Measurements from ENCODE around the gene SLC25A19.

The SLC25A19 gene

GRCh38 chr17:75266316-75267152 lies 22.7 kb downstream of the SLC25A19 start:
- DNase-seq (ENCODE audit: low read depth) = no peak
- no peak overlapping the region for H3K4me3 ChIP-seq (ENCODE audit: low read depth, low read length)
- TF ChIP-seq, protein P1, sequence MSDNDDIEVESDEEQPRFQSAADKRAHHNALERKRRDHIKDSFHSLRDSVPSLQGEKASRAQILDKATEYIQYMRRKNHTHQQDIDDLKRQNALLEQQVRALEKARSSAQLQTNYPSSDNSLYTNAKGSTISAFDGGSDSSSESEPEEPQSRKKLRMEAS (IDR thresholded peaks at IDR 0.05; ENCODE audit: low read depth, low read length) = no peak
- TF ChIP-seq, protein P2, sequence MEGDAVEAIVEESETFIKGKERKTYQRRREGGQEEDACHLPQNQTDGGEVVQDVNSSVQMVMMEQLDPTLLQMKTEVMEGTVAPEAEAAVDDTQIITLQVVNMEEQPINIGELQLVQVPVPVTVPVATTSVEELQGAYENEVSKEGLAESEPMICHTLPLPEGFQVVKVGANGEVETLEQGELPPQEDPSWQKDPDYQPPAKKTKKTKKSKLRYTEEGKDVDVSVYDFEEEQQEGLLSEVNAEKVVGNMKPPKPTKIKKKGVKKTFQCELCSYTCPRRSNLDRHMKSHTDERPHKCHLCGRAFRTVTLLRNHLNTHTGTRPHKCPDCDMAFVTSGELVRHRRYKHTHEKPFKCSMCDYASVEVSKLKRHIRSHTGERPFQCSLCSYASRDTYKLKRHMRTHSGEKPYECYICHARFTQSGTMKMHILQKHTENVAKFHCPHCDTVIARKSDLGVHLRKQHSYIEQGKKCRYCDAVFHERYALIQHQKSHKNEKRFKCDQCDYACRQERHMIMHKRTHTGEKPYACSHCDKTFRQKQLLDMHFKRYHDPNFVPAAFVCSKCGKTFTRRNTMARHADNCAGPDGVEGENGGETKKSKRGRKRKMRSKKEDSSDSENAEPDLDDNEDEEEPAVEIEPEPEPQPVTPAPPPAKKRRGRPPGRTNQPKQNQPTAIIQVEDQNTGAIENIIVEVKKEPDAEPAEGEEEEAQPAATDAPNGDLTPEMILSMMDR (IDR thresholded peaks at IDR 0.05; ENCODE audit: low read depth, low read length) = no peak
- TF ChIP-seq MYC (IDR thresholded peaks at IDR 0.05; ENCODE audit: low read depth, low read length) (no peak), POLR2A (IDR thresholded peaks at IDR 0.05; ENCODE audit: extremely low read depth, insufficient read length) (no peak)

DNA sequence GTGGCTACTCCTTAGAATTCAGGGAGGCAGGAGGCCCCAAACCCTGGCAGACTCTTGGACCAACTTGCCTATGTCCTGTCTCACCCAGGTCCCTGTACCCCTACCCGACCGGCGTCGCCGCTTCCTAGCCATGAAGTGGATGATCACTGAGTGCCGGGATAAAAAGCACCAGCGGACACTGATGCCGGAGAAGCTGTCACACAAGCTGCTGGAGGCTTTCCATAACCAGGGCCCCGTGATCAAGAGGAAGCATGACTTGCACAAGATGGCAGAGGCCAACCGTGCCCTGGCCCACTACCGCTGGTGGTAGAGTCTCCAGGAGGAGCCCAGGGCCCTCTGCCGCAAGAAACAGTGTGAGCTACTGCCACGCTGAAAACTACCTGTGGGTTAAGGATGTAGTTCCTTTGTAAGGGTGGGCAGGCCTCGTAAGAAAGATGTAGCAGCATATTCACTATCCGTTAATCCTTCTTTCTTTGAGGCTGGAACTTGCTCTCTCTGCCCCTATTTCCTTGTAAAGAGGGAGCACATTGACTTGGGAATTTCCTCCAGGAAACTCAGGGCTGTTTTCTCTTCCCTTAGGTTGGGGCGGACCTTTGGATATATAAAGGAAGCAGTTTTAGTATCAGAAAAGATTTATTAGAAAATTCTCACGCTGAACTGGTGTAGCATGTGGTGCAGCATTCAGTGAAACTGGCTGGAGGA lies 23.5 kb downstream of the SLC25A19 start:
- H3K4me3 ChIP-seq (ENCODE audit: low read depth, low read length) = no peak overlapping the region
- TF ChIP-seq, protein P1 (IDR thresholded peaks at IDR 0.05; ENCODE audit: low read depth, low read length) = no peak
- TF ChIP-seq POLR2A (IDR thresholded peaks at IDR 0.05; ENCODE audit: extremely low read depth, insufficient read length) (no peak), MYC (IDR thresholded peaks at IDR 0.05; ENCODE audit: low read depth, low read length) (no peak)
- TF ChIP-seq, protein P2 (IDR thresholded peaks at IDR 0.05; ENCODE audit: low read depth, low read length) = no peak
- DNase-seq (ENCODE audit: low read depth) = no peak

GRCh38 chr17:75263055-75263454 lies 26.2 kb downstream of the SLC25A19 start:
- H3K4me3 ChIP-seq (ENCODE audit: low read depth, low read length) = peak overlapping the region; percentile 100
- TF ChIP-seq, protein P1 (IDR thresholded peaks at IDR 0.05; ENCODE audit: low read depth, low read length) = no peak
- TF ChIP-seq, protein P2 (IDR thresholded peaks at IDR 0.05; ENCODE audit: low read depth, low read length) = no peak
- TF ChIP-seq POLR2A (IDR thresholded peaks at IDR 0.05; ENCODE audit: extremely low read depth, insufficient read length) (no peak), MYC (IDR thresholded peaks at IDR 0.05; ENCODE audit: low read depth, low read length) (no peak)
- DNase-seq (ENCODE audit: low read depth) = peak; percentile 43

DNA sequence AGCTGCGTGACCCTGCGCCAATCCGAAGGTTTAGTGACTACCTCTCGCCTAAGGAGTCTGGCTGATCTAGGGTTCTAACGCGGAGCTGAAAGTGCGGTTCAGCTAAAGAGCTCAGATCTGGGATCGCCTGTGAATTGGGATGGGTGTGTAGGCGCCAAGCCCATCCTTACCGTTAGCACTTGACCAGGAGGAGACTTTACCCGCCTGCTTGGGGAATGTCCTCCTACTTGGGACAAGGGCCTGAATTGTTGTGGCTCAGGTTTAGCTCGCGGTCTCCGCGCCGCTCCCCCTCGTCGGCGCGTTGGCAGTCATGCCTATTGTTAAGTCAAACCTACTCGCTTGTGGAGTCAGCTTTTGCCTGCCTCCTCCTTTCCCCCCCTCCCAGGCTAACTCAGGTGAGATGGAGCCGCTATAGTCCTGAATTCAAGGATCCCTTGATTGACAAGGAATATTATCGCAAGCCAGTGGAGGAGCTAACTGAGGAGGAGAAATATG lies 27.1 kb downstream of the SLC25A19 start:
- TF ChIP-seq, protein P2 (IDR thresholded peaks at IDR 0.05; ENCODE audit: low read depth, low read length) = no peak
- no peak for TF ChIP-seq MYC (IDR thresholded peaks at IDR 0.05; ENCODE audit: low read depth, low read length)
- TF ChIP-seq POLR2A (IDR thresholded peaks at IDR 0.05; ENCODE audit: extremely low read depth, insufficient read length) = no peak
- TF ChIP-seq, protein P1 (IDR thresholded peaks at IDR 0.05; ENCODE audit: low read depth, low read length) = no peak
- peak; percentile 39 for DNase-seq (ENCODE audit: low read depth)
- peak overlapping the region; percentile 100 for H3K4me3 ChIP-seq (ENCODE audit: low read depth, low read length)

DNA sequence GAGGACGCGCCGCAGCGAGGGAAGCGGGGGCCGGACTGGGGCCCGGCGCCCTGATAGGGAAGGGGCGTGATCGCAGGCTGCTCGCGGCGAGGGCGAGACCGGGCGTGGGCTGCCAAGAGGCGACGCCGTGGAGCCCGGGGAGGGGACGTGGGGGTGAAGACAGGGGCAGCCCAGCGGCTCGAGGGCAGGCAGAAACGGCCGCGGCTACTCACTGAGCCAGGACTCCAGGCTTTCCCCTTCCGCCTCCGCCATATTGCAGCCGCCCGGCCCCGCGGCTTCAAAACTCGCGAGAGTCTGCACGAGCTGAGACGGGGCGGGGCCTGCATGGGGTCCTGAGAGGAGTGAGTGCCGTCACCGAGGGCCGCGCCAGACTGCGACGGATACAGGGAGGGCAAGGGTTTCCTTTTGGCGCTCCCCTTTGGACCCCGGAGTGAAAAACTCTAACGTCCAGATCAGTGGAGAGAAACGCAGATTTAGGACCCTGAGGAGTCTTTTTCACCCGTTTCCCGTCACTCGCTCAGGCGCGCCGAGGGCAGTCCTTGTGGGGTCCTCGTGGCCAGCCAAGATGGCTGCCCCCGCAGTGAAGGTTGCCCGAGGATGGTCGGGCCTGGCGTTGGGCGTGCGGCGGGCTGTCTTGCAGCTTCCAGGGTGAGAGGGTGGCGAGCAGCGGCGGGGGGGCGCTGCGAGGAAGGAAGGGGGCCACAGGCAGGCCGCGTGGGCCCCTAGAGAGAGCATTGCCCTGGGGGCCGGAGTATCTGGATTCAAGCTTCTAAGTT lies 27.7 kb downstream of the SLC25A19 start, which contains the start of the genes GGA3 and MRPS7:
GGA3 (minus strand) TSS at position 271 of the 776 bp plus-strand sequence; CDS start at position 252, 19 bp downstream.
MRPS7 (plus strand) TSS at position 544 of the 776 bp plus-strand sequence; CDS start at position 566, 22 bp downstream.
- H3K4me3 ChIP-seq (ENCODE audit: low read depth, low read length) = peak within 1 kb of the TSS; percentile 100
- TF ChIP-seq, protein P2 (IDR thresholded peaks at IDR 0.05; ENCODE audit: low read depth, low read length) = no peak
- TF ChIP-seq, protein P1 (IDR thresholded peaks at IDR 0.05; ENCODE audit: low read depth, low read length) = peak; percentile 33; the same call in 1 of the 2 replicates
- TF ChIP-seq POLR2A (IDR thresholded peaks at IDR 0.05; ENCODE audit: extremely low read depth, insufficient read length) = peak; percentile 71
- TF ChIP-seq MYC (IDR thresholded peaks at IDR 0.05; ENCODE audit: low read depth, low read length) = peak; percentile 69
- peak; percentile 93 for DNase-seq (ENCODE audit: low read depth)
